Endodermal cell (in vitro differentiated cells): ENCODE measurements around the gene ARRDC1. TPM values are rescaled to one million over a fixed set of nuclear protein-coding genes. Genes with fewer than 3 reads are reported as not detected.

Experiments used
- DNase-seq: peaks from one replicate; pipeline ENCODE4 v3.0.0-alpha.2; 2017
- H3K27ac ChIP-seq: 2 replicates; pipeline ENCODE4 v1.5.1; 2013; ENCODE audit warnings: mild to moderate bottlenecking, low read depth, low read length, moderate library complexity
- H3K27me3 ChIP-seq: 2 replicates; pipeline ENCODE4 v1.6.1; 2013; ENCODE audit warnings: mild to moderate bottlenecking, low read length, moderate library complexity; ENCODE audit not compliant: insufficient read depth, control insufficient read depth, poor library complexity, severe bottlenecking
- H3K36me3 ChIP-seq: 2 replicates; pipeline ENCODE4 v1.7.0; 2013; ENCODE audit warnings: mild to moderate bottlenecking, low read length, moderate library complexity; ENCODE audit not compliant: control insufficient read depth, insufficient read depth
- H3K4me1 ChIP-seq: one replicate; pipeline ENCODE4 v1.7.0; 2013; ENCODE audit warnings: low read length; ENCODE audit not compliant: control insufficient read depth, insufficient read depth
- H3K4me3 ChIP-seq: 2 replicates; pipeline ENCODE4 v1.5.1; 2013; ENCODE audit warnings: mild to moderate bottlenecking, low read length, moderate library complexity
- H3K9ac ChIP-seq: 2 replicates; pipeline ENCODE4 v1.6.1; 2013; ENCODE audit warnings: mild to moderate bottlenecking, low read length, moderate library complexity; ENCODE audit not compliant: poor library complexity, severe bottlenecking; ENCODE audit errors: extremely low read depth
- H3K9me3 ChIP-seq: 2 replicates; pipeline ENCODE4 v1.6.1; 2013; ENCODE audit warnings: mild to moderate bottlenecking, low read length, moderate library complexity; ENCODE audit not compliant: control insufficient read depth
- H3K27ac Mint-ChIP-seq: 2 replicates; pipeline ENCODE4 v1.8.0; 2020; ENCODE audit warnings: mixed read lengths
- H3K27me3 Mint-ChIP-seq: 2 replicates; pipeline ENCODE4 v1.8.0; 2021; ENCODE audit warnings: mild to moderate bottlenecking, mixed read lengths; ENCODE audit not compliant: insufficient read depth
- H3K36me3 Mint-ChIP-seq: 2 replicates; pipeline ENCODE4 v1.8.0; 2020; ENCODE audit warnings: low read depth, mixed read lengths
- H3K4me1 Mint-ChIP-seq: 2 replicates; pipeline ENCODE4 v1.8.0; 2020; ENCODE audit warnings: mixed read lengths
- H3K4me3 Mint-ChIP-seq: 2 replicates; pipeline ENCODE4 v1.8.0; 2020; ENCODE audit warnings: mild to moderate bottlenecking, moderate library complexity, mixed read lengths
- H3K9me3 Mint-ChIP-seq: 2 replicates; pipeline ENCODE4 v1.8.0; 2020; ENCODE audit warnings: mild to moderate bottlenecking, mixed read lengths
- WGBS, 2 experiments: methylation state at CpG; one replicate each; pipeline versions ENCODE4 v1.1.5 to v1.1.7; 2013; ENCODE audit warnings: missing lambda C conversion rate in 2 of 2, mixed read lengths in 1 of 2; ENCODE audit not compliant: insufficient coverage in 1 of 2, insufficient read length in 1 of 2; 5-methylcytosine and 5-hydroxymethylcytosine counted together
- total RNA-seq, 2 donors: library from RNA; stranded (reverse); fragmentation: NEBNext Ultra II Directional in 1 of 2; extraction: Animal tissue kit (Norgen Biotek cat#: 25700) in 1 of 2; gene quantifications; 2 replicates in 1 of 2; 3 replicates in 1 of 2; pipeline ENCODE4 v1.2.1, GENCODE V29; 2021
- TF ChIP-seq, protein P1 (sequence below): fragments of 200-600 bp; sonication (generic); conservative IDR thresholded peaks from 2 replicates; pipeline ENCODE4 v1.5.0; 2021; ENCODE audit warnings: antibody characterized with exemption, mild to moderate bottlenecking

The ARRDC1 gene
- total RNA-seq, 2 donors from 2014 or later, result 41.5 to 46.2 TPM

DNA sequence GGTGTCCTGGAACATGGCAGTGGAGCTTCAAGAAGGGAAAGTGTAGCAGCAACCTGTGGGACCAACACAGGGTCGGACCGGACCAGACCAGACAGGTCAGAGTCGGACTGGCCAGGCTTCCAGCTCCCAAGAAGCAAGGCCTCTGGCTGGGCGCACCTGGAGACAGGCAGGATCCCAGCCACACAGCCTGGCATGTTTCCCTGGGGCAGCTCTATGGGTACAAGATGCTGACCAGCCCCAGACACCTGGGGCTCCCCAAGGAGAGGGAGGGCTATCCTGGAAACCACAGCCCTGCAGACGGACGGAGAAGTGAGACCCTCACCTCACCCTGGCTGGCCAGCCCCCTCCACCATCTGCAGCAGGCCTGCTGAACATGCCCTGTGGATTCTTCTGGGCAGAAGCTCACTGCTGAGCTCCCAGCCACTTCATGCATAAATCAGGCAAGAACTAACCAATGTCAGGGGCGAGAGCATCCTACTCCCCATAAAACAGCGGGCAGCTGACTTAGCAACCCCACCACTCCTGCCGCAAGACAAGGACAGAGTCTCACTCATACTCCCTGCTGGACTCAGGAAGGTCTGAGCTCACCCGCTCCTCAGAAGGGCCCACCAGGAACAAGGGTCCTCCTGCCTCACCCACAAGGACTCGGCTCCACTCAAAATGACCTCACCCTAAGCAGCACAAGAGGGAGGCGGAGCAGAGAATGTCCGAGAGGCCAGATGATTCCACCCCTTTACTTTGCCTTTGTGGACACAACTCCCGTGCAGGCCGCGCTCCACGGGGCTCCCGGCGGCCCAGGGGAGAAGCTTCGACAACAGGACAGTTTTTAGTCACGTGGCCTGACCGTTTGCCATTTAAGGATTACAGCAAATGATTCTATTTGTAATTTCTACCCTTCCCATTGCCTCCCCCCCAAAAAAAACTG, 23.9 kb upstream of the ARRDC1 start:
- H3K27me3 Mint-ChIP-seq, result no peaks in the 10 kb centered on the region
- H3K9me3 Mint-ChIP-seq, result no peaks in the 10 kb centered on the region
- no peak overlapping the region for H3K9ac ChIP-seq
- peaks cover 7% of the 10 kb centered on the region for H3K4me1 ChIP-seq
- 90 to 94% methylated on average over 11 to 22 of the region's 22 CpGs for WGBS, 2 experiments
- peak overlapping the region; percentile 66 for H3K27ac Mint-ChIP-seq
- TF ChIP-seq, protein P1, sequence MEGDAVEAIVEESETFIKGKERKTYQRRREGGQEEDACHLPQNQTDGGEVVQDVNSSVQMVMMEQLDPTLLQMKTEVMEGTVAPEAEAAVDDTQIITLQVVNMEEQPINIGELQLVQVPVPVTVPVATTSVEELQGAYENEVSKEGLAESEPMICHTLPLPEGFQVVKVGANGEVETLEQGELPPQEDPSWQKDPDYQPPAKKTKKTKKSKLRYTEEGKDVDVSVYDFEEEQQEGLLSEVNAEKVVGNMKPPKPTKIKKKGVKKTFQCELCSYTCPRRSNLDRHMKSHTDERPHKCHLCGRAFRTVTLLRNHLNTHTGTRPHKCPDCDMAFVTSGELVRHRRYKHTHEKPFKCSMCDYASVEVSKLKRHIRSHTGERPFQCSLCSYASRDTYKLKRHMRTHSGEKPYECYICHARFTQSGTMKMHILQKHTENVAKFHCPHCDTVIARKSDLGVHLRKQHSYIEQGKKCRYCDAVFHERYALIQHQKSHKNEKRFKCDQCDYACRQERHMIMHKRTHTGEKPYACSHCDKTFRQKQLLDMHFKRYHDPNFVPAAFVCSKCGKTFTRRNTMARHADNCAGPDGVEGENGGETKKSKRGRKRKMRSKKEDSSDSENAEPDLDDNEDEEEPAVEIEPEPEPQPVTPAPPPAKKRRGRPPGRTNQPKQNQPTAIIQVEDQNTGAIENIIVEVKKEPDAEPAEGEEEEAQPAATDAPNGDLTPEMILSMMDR, result no peak
- peaks cover 54% of the 10 kb centered on the region for H3K36me3 ChIP-seq
- no peak overlapping the region for H3K4me3 ChIP-seq
- no peaks in the 10 kb centered on the region for H3K9me3 ChIP-seq
- H3K4me3 Mint-ChIP-seq, result no peak overlapping the region
- DNase-seq, result no peak
- no peak overlapping the region for H3K27ac ChIP-seq
- H3K36me3 Mint-ChIP-seq, result peaks cover 42% of the 10 kb centered on the region
- H3K27me3 ChIP-seq, result no peaks in the 10 kb centered on the region
- H3K4me1 Mint-ChIP-seq, result peaks cover 19% of the 10 kb centered on the region

DNA sequence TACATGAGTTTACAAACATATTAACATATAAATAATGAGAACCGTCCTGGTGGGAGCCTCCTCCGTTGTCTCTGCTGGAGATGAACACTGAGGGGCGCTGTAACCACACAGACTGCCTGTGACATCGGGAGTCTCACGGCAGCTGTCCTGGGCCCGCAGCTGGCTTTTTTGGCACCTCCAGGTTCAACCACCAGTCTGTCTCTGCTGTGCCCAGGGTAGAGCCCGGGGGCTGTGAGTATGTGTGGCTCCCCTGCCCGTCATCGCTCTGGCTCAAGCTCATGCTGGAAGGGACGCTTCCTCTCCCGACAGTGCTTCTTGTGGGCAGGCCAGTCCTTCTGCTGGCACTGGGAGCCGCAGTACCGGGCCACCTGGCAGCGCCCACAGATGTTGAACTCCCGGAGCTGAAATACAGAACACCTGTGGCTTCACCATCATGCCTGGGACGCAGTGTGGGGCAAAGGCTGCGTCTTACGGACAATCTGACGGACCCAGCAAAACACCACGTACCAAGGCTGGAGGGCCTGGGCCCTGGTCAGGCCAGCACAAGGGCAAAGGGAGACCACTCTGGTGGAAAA, 23.1 kb upstream of the ARRDC1 start:
- DNase-seq, result peak; percentile 87
- Mint-ChIP-seq H3K27ac (peak overlapping the region; percentile 66), H3K9me3 (no peaks in the 10 kb centered on the region), H3K27me3 (no peaks in the 10 kb centered on the region), H3K36me3 (peaks cover 47% of the 10 kb centered on the region), H3K4me3 (no peak overlapping the region), H3K4me1 (peaks cover 15% of the 10 kb centered on the region)
- WGBS, 2 experiments, result 92 to 93% methylated on average over 17 to 20 of the region's 20 CpGs
- Histone ChIP-seq H3K4me1 (peaks cover 6% of the 10 kb centered on the region), H3K9me3 (no peaks in the 10 kb centered on the region), H3K9ac (no peak overlapping the region), H3K27ac (no peak overlapping the region), H3K36me3 (peaks cover 58% of the 10 kb centered on the region), H3K4me3 (no peak overlapping the region), H3K27me3 (no peaks in the 10 kb centered on the region)
- TF ChIP-seq, protein P1, result peak; percentile 78

DNA sequence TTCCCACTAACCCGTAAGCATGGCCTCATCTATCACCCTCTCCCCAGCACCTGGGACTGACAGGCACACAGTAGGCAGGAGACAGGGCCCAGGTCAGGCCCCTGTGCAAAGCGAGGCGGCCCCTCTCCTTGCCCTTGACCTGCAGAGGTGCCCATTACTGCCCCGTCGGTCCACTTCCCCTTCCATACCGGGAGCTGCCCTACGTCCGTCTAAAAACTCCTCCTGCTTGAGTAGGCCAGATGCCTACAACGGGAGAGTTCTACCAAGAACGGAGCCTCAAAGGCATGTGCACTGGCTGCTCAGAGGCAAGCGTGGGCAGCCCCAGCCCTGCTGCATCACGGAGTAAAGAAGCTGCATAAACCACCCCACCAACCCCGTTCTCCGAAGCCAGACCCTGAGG, 22.1 kb upstream of the ARRDC1 start:
- 83 to 90% methylated on average over 8 to 14 of the region's 14 CpGs for WGBS, 2 experiments
- Mint-ChIP-seq H3K27ac (no peak overlapping the region), H3K4me3 (no peak overlapping the region), H3K9me3 (no peaks in the 10 kb centered on the region), H3K4me1 (peaks cover 13% of the 10 kb centered on the region), H3K27me3 (no peaks in the 10 kb centered on the region), H3K36me3 (peaks cover 56% of the 10 kb centered on the region)
- no peak overlapping the region for H3K27ac ChIP-seq
- no peaks in the 10 kb centered on the region for H3K27me3 ChIP-seq
- peaks cover 68% of the 10 kb centered on the region for H3K36me3 ChIP-seq
- H3K9me3 ChIP-seq, result no peaks in the 10 kb centered on the region
- peaks cover 2% of the 10 kb centered on the region for H3K4me1 ChIP-seq
- DNase-seq, result no peak
- TF ChIP-seq, protein P1, result no peak
- no peak overlapping the region for H3K4me3 ChIP-seq
- no peak overlapping the region for H3K9ac ChIP-seq
